Stimulated activated naive B cell treated with anti-CD40 and anti-IgM and Interleukin-4, amounts not matched to agents 10 μg/mL and 1 μg/mL and 100 μg/mL, for 72 hours (primary cell): ENCODE data around the gene IL10.

Source experiments
- ATAC-seq, 2 donors: fragments of 150-1000 bp; cut with Tn5 transposase; replicated peaks; 2 replicates each; pipeline ENCODE4 v1.10.0; 2021; ENCODE audit warnings: moderate library complexity in 1 of 2
- DNase-seq: peaks from one replicate; pipeline ENCODE4 v3.0.0; 2021
- H3K27ac Mint-ChIP-seq: one replicate; pipeline ENCODE4 v1.8.0; 2022; ENCODE audit warnings: mild to moderate bottlenecking, mixed read lengths
- H3K27me3 Mint-ChIP-seq, 2 donors: one replicate each; pipeline ENCODE4 v1.8.0; 2022; ENCODE audit warnings: mixed read lengths in 2 of 2
- H3K36me3 Mint-ChIP-seq, 2 donors: one replicate each; pipeline ENCODE4 v1.8.0; 2022; ENCODE audit warnings: mixed read lengths in 2 of 2, mild to moderate bottlenecking in 1 of 2
- H3K4me1 Mint-ChIP-seq, 2 donors: one replicate each; pipeline ENCODE4 v1.8.0; 2022; ENCODE audit warnings: mixed read lengths in 2 of 2, mild to moderate bottlenecking in 1 of 2
- H3K4me3 Mint-ChIP-seq, 2 donors: one replicate each; pipeline ENCODE4 v1.8.0; 2022; ENCODE audit warnings: mild to moderate bottlenecking in 2 of 2, mixed read lengths in 2 of 2, moderate library complexity in 1 of 2
- H3K9me3 Mint-ChIP-seq, 2 donors: one replicate each; pipeline ENCODE4 v1.8.0; 2022; ENCODE audit warnings: mixed read lengths in 2 of 2, mild to moderate bottlenecking in 1 of 2

The IL10 gene

DNA sequence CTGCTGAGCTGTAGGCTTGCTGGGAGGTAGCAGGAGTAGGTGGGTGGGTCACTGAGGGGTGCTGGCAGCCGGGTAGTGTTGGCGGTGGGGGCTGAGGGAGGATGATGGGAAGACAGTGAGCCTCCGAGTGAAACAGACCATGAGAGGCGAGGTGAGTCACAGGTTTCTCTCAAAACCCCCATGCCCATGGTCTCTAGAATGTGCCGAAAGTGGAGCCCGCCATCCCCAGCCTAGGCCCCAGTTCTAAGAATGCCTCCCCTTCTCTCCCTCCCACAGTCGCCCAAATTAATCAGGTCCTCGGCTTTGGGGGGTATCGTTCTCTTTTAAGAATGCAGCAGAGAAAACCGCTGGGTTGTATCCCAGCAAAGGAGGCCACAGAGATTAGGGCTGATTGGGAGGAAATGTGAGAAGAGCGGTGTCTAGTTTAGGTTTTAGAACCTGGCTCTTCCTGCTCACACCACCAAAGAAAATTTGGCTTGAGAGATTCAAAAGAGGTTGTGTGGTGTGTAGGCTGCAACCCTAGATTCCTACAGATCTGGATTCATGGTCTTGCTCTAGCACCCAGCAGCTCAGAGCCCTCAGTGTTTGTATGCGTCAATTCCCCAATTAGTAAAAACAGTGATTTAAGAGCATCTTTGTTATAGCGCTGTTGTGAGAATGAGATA lies 29.4 kb downstream of the IL10 start:
- Mint-ChIP-seq H3K27ac (peak overlapping the region; percentile 69), H3K27me3 (no peaks in the 10 kb centered on the region), H3K36me3 (peaks cover 3 to 5% of the 10 kb centered on the region in 2 donors), H3K4me1 (peaks cover 50 to 69% of the 10 kb centered on the region in 2 donors), H3K4me3 (no peak overlapping the region), H3K9me3 (no peaks in the 10 kb centered on the region)
- DNase-seq: no peak
- ATAC-seq: peak in 1 of 2 donors; percentile 7

DNA sequence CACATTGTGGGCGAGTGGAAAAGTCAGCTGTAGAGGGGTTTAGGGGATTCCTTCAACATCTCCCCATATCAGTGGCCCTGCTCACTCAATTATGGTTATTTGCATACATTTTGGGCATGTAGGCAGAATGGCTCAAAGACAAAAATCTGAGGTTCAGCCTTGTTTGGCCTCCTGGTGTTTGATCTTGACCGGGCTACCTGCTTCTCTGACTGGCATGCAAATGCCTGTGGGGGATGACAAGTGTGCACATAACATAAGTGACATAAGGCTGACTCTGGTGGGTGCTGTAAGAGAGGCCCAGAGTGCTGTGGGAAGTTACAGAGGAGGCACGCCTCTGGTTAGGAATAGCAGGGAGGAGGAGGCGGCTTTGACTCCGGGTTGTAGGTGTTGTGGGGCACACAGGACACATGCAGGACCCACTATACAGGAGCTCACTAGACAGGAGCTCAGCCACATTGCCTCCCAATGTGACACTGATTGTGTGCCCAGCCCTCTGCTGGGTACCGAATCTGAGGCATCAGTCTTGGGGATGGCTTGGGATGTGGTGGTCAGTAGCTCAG lies 31.1 kb downstream of the IL10 start:
- peak overlapping the region in 1 of 2 donors; percentile 12 for H3K4me3 Mint-ChIP-seq
- ATAC-seq (no peak), DNase-seq (no peak)
- peak overlapping the region; percentile 57 for H3K27ac Mint-ChIP-seq
- H3K36me3 Mint-ChIP-seq: peaks cover 3 to 7% of the 10 kb centered on the region in 2 donors
- H3K27me3 Mint-ChIP-seq: no peaks in the 10 kb centered on the region
- peaks cover 63 to 86% of the 10 kb centered on the region in 2 donors for H3K4me1 Mint-ChIP-seq
- no peaks in the 10 kb centered on the region for H3K9me3 Mint-ChIP-seq

DNA sequence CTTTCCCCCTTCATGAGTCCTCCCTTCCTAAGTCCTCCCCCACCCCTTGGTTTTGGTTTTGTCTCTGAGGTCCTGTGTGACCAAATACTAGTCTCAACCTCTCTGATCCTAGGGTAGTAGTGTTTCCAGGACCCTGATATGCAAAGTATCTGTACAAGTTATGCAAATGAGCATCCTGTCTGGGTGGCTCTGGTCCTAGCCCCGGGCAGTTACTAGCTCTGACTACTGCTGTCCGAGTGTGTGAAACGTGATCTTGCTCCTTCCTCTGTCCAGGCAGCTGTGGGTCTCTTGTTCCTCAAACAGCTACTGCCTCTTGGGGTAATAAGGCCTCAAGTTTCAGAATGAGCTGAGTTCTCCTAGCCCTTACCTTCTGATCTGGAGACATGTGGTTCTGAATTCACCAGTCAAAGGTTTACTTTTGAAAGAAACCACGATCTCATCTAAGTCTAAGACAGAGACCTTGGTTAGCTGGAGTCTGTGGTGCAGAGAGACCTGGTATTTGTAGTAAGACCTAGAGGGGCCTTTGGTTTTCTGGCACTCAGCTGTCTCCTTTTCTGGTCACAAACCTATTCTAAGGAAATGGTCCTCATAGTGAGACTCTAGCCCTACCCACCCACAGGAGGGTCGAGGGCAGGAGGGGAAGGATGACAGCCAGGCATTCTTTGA lies 32.8 kb downstream of the IL10 start:
- no peaks in the 10 kb centered on the region for H3K9me3 Mint-ChIP-seq
- ATAC-seq (peak; percentile 86 to 89), DNase-seq (peak; percentile 71)
- H3K36me3 Mint-ChIP-seq: peaks cover 11 to 13% of the 10 kb centered on the region in 2 donors
- H3K4me1 Mint-ChIP-seq: peaks cover 66 to 93% of the 10 kb centered on the region in 2 donors
- peak overlapping the region; percentile 55 to 63 for H3K4me3 Mint-ChIP-seq
- peak overlapping the region; percentile 96 for H3K27ac Mint-ChIP-seq
- no peaks in the 10 kb centered on the region for H3K27me3 Mint-ChIP-seq

DNA sequence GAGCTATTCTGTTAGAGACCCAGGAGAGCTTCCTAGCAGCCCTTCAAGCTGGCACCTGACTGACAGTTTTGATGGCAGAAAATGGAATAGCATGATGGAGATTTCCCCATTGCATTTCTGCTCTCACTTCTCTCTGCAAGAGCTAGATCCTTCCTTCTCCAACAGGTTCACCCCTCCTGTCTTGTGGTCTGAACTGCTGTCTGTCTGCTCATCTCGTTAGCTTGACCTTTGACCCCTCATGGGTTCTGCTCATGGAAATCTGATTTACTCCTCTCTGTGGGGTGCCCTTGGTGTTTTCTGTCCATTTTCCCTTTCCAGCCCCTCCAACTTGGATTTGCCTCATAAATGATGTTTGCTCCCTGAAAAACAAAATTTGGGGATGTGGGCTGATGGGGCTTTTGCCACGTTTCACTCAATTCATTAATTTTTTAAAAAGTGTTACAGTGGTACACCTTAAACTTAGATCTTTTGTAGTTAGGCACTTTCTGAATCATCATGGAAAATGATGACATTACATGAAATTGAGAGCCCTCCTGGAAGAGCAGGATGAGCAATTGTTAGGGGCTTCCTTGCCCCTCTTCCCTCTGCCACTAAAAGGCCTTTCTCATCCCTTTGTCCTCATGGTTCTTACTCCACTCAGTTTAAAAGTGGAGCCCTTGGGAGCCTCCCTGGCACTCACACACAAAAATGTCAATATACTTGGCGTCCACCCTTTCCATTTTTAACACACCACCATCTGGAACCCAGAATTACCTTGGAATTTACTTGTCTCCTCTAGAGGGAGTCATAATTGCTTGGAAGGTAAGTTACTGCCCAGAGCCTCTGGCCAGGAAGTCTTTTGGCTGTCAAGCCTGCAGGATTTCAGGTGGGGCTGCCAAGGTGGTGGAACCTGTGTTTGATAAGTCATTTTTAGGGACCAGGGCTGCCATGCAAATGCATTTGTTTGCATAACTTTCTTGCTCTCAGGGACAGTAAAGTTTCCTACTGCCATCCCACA lies 33.6 kb downstream of the IL10 start:
- H3K27ac Mint-ChIP-seq: peak overlapping the region; percentile 78
- H3K4me1 Mint-ChIP-seq: peaks cover 71 to 96% of the 10 kb centered on the region in 2 donors
- no peak for DNase-seq
- peaks cover 19 to 20% of the 10 kb centered on the region in 2 donors for H3K36me3 Mint-ChIP-seq
- H3K9me3 Mint-ChIP-seq: no peaks in the 10 kb centered on the region
- no peak for ATAC-seq
- H3K27me3 Mint-ChIP-seq: no peaks in the 10 kb centered on the region
- peak overlapping the region in 1 of 2 donors; percentile 12 for H3K4me3 Mint-ChIP-seq

DNA sequence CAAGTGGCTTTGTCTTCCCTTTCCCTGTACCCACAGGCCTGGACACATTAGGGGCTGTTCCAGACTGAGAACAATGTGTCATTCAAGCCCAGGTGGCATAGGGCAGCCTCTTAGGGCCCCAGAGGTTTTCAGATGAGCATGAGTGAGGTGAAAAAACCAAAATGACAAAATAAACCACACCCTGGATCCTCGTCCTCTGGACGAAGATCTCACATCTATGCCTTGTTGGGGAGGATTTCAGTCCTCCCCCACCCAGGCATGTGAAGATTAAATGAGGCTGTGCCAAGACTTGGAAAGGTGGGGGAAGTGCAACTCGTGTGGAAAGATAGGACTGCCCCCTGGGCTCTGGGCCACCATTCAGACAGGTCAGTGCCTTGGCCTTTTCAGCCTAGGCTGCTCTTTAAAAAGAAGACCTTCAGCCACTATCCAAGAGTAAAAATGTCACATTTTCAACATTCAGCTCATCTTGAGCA lies 34.5 kb downstream of the IL10 start:
- no peaks in the 10 kb centered on the region for H3K27me3 Mint-ChIP-seq
- peak overlapping the region; percentile 37 for H3K27ac Mint-ChIP-seq
- ATAC-seq: no peak
- H3K36me3 Mint-ChIP-seq: peaks cover 21 to 27% of the 10 kb centered on the region in 2 donors
- H3K4me1 Mint-ChIP-seq: peaks cover 66 to 88% of the 10 kb centered on the region in 2 donors
- no peak overlapping the region for H3K4me3 Mint-ChIP-seq
- DNase-seq: no peak
- H3K9me3 Mint-ChIP-seq: no peaks in the 10 kb centered on the region

DNA sequence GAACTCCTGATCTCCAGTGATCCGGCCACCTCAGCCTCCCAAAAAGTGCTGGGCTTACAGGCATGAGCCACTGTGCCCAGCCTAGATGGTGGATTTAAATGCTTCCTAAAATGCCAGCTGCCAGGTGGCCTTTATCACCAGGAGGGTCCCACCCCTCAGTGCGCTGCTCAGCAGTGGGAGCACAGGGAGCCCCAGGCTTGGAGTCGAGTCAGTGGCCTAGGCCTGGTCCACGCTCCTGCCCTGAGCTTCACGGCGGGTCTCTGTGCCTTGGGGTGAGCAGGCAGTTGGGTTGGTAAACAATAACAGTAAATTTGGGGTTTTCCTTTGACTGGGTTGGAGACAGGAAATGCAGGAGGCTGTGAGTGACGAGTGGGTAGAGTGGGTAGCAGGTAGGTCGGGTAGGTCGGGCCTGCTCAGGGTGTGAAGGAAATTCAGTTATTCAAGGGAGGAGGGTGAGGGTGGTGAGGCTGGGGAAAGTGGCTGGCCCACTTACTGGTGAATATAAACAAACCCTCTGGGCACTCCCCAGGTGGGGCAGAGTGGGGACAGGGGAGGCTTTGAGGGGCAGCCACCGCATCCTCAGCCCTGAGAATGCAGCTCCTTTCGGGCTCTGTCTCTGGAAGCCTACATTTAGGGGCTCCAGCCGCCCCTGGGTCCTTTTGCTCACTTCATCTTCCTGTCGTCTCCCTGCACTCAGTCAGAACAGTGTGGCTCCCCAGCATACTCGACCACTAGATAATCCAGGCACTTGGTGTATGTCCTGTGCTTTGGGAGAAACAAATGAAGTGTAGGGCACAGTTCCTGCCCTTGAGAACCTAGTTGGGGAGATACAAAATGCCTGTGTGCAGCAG lies 35.2 kb downstream of the IL10 start:
- peak overlapping the region in 1 of 2 donors; percentile 19 for H3K4me3 Mint-ChIP-seq
- ATAC-seq: no peak
- H3K36me3 Mint-ChIP-seq: peaks cover 25 to 33% of the 10 kb centered on the region in 2 donors
- no peaks in the 10 kb centered on the region for H3K27me3 Mint-ChIP-seq
- H3K9me3 Mint-ChIP-seq: no peaks in the 10 kb centered on the region
- no peak for DNase-seq
- peaks cover 63 to 82% of the 10 kb centered on the region in 2 donors for H3K4me1 Mint-ChIP-seq
- peak overlapping the region; percentile 87 for H3K27ac Mint-ChIP-seq

DNA sequence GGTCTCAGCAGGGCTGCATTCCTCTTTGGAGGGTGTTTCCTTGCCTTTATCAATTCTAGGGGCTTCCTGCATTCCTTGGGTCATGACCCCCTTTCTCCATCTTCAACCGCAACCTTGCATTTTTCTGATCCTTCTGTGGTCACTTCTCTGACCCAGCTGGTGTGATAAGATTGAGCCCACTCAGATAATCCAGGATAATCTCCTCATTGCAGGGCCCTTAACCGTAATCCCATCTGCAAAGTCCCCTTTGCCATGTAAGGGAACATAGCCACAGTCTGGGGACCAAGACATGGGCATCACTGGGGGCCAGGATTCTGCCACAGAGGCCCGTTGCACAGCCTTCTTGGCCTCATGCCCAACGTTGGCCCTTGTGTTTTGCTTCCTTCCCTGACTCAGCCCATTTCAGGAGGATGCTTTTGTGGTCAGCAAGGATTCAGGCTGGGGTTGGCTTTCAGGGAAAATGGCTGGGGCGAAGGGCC lies 36.7 kb downstream of the IL10 start:
- no peaks in the 10 kb centered on the region for H3K9me3 Mint-ChIP-seq
- no peaks in the 10 kb centered on the region for H3K27me3 Mint-ChIP-seq
- ATAC-seq (no peak), DNase-seq (no peak)
- H3K4me1 Mint-ChIP-seq: peaks cover 53 to 72% of the 10 kb centered on the region in 2 donors
- peaks cover 34 to 45% of the 10 kb centered on the region in 2 donors for H3K36me3 Mint-ChIP-seq
- no peak overlapping the region for H3K4me3 Mint-ChIP-seq
- H3K27ac Mint-ChIP-seq: no peak overlapping the region

DNA sequence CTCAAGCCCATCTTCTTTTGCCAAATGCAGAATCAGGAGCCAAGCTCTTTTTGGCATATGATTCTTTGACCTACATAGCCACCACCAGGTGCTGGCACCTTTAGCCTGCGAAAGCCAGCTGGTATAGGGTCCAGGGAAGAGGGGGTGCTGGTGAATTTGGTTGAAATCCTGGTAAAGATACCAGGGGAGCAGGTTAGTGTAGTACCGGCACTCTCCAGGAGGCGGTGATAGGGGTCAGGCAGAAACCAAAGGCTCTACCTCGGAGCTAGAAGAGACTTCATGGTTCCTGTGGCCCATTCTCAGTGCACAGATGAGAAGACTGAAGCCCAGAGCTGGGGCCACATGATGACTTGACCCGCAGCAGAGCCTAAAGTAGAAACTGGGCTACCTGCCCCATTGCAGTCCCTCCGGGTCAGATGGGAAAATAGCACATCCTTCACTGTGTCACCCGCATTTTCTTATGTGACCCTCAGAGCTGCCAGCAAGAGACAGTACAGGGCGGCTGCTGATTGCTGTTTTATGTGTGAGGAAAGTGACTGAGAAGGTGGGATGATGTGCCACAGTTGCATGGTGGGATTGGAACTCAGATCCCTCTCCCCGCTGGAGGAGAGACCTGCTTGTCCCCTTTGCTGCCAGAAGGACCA lies 37.7 kb downstream of the IL10 start:
- peaks cover 50 to 65% of the 10 kb centered on the region in 2 donors for H3K4me1 Mint-ChIP-seq
- H3K4me3 Mint-ChIP-seq: no peak overlapping the region
- DNase-seq: peak; percentile 47
- H3K36me3 Mint-ChIP-seq: peaks cover 37 to 50% of the 10 kb centered on the region in 2 donors
- H3K27me3 Mint-ChIP-seq: no peaks in the 10 kb centered on the region
- no peak overlapping the region for H3K27ac Mint-ChIP-seq
- H3K9me3 Mint-ChIP-seq: no peaks in the 10 kb centered on the region
- ATAC-seq: peak; percentile 35 to 43

DNA sequence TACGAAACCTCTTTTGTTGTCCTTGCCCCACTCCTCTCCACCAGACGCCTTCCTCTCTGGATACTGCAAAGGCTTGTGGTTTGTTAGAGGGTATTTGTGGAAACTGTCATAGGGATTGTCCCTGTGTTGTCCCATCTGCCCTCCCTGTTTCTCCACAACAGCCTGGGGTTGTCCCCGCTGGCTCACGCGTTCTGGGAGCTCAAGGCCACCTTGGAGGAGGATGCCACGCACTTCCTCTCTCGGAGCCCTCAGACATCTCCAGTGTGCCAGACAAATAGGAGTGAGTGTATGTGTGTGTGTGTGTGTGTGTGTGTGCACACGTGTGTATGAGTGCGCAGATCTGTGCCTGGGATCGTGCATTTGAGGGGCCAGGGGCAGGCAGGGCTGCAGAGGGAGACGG lies 39.3 kb downstream of the IL10 start:
- no peak for DNase-seq
- Mint-ChIP-seq H3K4me1 (peaks cover 45 to 65% of the 10 kb centered on the region in 2 donors), H3K4me3 (no peak overlapping the region), H3K9me3 (no peaks in the 10 kb centered on the region), H3K27ac (no peak overlapping the region), H3K36me3 (peaks cover 45 to 57% of the 10 kb centered on the region in 2 donors), H3K27me3 (no peaks in the 10 kb centered on the region)
- ATAC-seq: no peak

DNA sequence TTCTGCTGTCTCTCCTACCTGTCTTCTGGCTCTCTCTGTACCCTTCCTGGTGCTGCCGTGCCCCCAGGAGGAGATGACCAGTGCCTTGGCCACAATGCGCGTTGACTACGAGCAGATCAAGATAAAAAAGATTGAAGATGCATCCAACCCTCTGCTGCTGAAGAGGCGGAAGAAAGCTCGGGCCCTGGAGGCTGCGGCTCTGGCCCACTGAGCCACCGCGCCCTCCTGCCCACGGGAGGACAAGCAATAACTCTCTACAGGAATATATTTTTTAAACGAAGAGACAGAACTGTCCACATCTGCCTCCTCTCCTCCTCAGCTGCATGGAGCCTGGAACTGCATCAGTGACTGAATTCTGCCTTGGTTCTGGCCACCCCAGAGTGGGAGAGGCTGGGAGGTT lies 39.8 kb downstream of the IL10 start:
- H3K36me3 Mint-ChIP-seq: peaks cover 45 to 57% of the 10 kb centered on the region in 2 donors
- DNase-seq: no peak
- no peaks in the 10 kb centered on the region for H3K27me3 Mint-ChIP-seq
- no peaks in the 10 kb centered on the region for H3K9me3 Mint-ChIP-seq
- H3K4me3 Mint-ChIP-seq: no peak overlapping the region
- ATAC-seq: no peak
- peaks cover 40 to 65% of the 10 kb centered on the region in 2 donors for H3K4me1 Mint-ChIP-seq
- H3K27ac Mint-ChIP-seq: no peak overlapping the region

DNA sequence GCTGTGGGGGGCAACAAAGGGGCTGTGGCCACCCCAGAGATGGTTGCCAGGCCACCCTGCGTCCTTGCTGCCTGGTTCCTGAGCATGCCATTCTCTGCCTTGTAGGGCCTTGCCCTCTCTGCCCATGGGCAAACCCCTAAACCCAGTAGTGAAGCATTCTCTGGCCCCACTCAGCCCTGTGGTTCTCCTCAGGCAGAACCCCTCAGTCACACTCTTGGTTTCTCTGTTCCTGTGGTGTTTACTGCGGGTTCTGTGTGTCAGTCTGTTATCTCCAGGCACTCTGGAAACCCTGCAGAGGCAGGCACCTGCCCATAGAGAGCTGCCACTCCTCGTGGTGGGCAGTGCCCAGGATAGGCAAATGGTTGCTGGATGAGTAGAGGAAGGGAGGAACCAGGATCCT lies 42.8 kb downstream of the IL10 start:
- H3K27ac Mint-ChIP-seq: no peak overlapping the region
- ATAC-seq (no peak), DNase-seq (no peak)
- peaks cover 35 to 49% of the 10 kb centered on the region in 2 donors for H3K36me3 Mint-ChIP-seq
- no peaks in the 10 kb centered on the region for H3K27me3 Mint-ChIP-seq
- no peaks in the 10 kb centered on the region for H3K9me3 Mint-ChIP-seq
- peaks cover 44 to 65% of the 10 kb centered on the region in 2 donors for H3K4me1 Mint-ChIP-seq
- no peak overlapping the region for H3K4me3 Mint-ChIP-seq

DNA sequence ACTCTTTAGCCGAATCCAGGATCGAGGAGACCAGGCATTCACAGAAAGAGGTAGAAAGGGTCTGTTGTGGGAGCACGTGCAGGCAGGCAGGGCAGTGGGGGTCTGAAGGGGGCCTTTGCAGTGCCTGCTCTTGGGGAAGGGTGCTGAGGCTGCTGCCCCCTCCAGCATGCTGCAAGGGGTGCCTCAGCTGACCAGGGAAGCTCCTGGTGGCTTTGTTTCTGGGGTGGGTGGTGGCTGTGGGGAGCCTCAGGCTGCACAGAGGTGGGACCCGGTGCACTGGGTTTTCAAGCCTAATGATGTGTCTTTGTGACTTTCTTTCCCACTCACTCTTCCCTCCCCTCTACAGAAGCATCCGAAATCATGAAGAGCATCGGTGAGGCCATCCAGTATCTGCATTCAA lies 43.2 kb downstream of the IL10 start:
- DNase-seq (no peak), ATAC-seq (no peak)
- Mint-ChIP-seq H3K4me3 (no peak overlapping the region), H3K4me1 (peaks cover 43 to 65% of the 10 kb centered on the region in 2 donors), H3K27ac (peak overlapping the region; percentile 25), H3K9me3 (no peaks in the 10 kb centered on the region), H3K36me3 (peaks cover 33 to 48% of the 10 kb centered on the region in 2 donors), H3K27me3 (no peaks in the 10 kb centered on the region)

DNA sequence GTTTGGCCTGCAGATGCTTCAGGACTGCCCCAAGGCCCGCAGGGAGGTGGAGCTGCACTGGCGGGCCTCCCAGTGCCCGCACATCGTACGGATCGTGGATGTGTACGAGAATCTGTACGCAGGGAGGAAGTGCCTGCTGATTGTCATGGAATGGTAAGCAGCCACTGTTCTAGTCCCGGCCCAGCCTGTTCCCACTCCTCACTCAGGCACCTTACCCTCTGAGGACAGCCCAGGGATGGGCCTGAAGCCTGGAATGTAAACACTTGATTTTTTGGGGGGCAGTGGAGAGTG lies 43.7 kb downstream of the IL10 start:
- peaks cover 47 to 65% of the 10 kb centered on the region in 2 donors for H3K4me1 Mint-ChIP-seq
- H3K4me3 Mint-ChIP-seq: no peak overlapping the region
- DNase-seq (no peak), ATAC-seq (no peak)
- H3K27me3 Mint-ChIP-seq: no peaks in the 10 kb centered on the region
- peak overlapping the region; percentile 62 for H3K27ac Mint-ChIP-seq
- no peaks in the 10 kb centered on the region for H3K9me3 Mint-ChIP-seq
- H3K36me3 Mint-ChIP-seq: peaks cover 29 to 45% of the 10 kb centered on the region in 2 donors
